Peyer's patch (tissue), 4 donors: ENCODE results near the gene RNU2-1.
"Not testable (repeated sequence)": the region's sequence is repeated elsewhere in the genome, so short reads cannot be mapped to it uniquely, and the experiment has no call there.

Source experiments
- POLR2A ChIP-seq, 2 donors: fragments of 450-650 bp; IDR thresholded peaks; one replicate each; pipeline ENCODE4 v1.5.1; 2017; ENCODE audit warnings: antibody characterized with exemption in 2 of 2, mild to moderate bottlenecking in 2 of 2, moderate library complexity in 2 of 2
- TF ChIP-seq, protein P1 (sequence below), 6 experiments: fragments of 450-650 bp in 4 of 6; fragments of 200-600 bp in 2 of 6; sonication (generic) in 1 of 6; IDR thresholded peaks; one replicate each; pipeline ENCODE4 v1.5.1; 2017 to 2019; ENCODE audit warnings: antibody characterized with exemption in 6 of 6, mild to moderate bottlenecking in 3 of 6, moderate library complexity in 1 of 6

DNA sequence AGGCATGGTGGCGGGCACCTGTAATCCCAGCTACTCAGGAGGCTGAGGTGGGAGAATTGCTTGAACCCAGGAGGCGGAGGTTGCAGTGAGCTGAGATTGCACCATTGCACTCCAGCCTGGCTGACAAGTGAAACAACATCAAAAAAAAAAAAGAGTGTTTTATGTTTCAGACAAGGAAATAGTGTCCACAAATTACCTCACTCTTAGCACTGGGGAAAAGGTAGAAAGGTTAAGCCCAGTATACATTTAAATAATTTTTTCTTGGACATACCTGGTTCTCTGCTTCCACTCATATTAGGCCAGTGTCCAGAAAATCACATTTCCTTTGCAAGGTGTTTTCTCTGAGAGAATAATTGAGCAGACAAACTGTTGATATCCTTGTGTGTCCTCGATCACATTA is 30.8 kb downstream of the RNU2-1 start:
- TF ChIP-seq POLR2A (IDR thresholded peaks at IDR 0.05): not testable (repeated sequence)
- TF ChIP-seq, protein P1, sequence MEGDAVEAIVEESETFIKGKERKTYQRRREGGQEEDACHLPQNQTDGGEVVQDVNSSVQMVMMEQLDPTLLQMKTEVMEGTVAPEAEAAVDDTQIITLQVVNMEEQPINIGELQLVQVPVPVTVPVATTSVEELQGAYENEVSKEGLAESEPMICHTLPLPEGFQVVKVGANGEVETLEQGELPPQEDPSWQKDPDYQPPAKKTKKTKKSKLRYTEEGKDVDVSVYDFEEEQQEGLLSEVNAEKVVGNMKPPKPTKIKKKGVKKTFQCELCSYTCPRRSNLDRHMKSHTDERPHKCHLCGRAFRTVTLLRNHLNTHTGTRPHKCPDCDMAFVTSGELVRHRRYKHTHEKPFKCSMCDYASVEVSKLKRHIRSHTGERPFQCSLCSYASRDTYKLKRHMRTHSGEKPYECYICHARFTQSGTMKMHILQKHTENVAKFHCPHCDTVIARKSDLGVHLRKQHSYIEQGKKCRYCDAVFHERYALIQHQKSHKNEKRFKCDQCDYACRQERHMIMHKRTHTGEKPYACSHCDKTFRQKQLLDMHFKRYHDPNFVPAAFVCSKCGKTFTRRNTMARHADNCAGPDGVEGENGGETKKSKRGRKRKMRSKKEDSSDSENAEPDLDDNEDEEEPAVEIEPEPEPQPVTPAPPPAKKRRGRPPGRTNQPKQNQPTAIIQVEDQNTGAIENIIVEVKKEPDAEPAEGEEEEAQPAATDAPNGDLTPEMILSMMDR (IDR thresholded peaks at IDR 0.05): not testable (repeated sequence)
